Activated naive CD4-positive, alpha-beta T cell treated with anti-CD3 and anti-CD28 coated beads, Interleukin-2, amount 50 U/mL, for 24 hours (primary cell): Measurements from ENCODE around the gene MMAB.

ENCODE experiments used
- H3K27ac Mint-ChIP-seq: one replicate; pipeline ENCODE4 v1.8.0; 2021; ENCODE audit warnings: mild to moderate bottlenecking, mixed read lengths
- H3K27me3 Mint-ChIP-seq: one replicate; pipeline ENCODE4 v1.8.0; 2021; ENCODE audit warnings: mixed read lengths
- H3K36me3 Mint-ChIP-seq: one replicate; pipeline ENCODE4 v1.8.0; 2021; ENCODE audit warnings: mixed read lengths
- H3K4me1 Mint-ChIP-seq: one replicate; pipeline ENCODE4 v1.8.0; 2021; ENCODE audit warnings: mixed read lengths
- H3K4me3 Mint-ChIP-seq: one replicate; pipeline ENCODE4 v1.8.0; 2021; ENCODE audit warnings: mild to moderate bottlenecking, mixed read lengths
- H3K9me3 Mint-ChIP-seq: one replicate; pipeline ENCODE4 v1.8.0; 2021; ENCODE audit warnings: mixed read lengths

The MMAB gene

DNA sequence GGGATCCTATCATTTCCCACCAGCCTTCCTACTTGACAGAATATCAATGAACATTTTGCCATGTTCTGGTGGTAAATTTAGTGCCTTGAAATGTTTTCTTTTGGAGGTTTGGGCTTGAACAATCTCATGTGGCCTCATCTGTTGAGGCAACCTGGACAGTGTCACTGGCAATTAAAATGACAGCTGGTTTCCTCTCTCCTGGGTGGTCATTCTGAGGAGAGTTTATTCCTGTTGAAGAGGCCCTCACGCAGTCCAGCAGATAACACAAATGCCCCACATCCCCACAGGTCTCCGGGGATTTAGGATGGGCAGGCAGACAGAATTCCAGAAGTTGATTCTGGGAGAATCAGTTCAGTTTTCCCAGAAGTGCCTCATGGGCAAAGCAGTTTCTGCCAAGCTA lies 41.9 kb downstream of the MMAB start:
- Mint-ChIP-seq H3K4me1 (no peaks in the 10 kb centered on the region), H3K4me3 (no peak overlapping the region), H3K27me3 (no peaks in the 10 kb centered on the region), H3K9me3 (no peaks in the 10 kb centered on the region), H3K36me3 (peaks cover 4% of the 10 kb centered on the region), H3K27ac (no peak overlapping the region)

DNA sequence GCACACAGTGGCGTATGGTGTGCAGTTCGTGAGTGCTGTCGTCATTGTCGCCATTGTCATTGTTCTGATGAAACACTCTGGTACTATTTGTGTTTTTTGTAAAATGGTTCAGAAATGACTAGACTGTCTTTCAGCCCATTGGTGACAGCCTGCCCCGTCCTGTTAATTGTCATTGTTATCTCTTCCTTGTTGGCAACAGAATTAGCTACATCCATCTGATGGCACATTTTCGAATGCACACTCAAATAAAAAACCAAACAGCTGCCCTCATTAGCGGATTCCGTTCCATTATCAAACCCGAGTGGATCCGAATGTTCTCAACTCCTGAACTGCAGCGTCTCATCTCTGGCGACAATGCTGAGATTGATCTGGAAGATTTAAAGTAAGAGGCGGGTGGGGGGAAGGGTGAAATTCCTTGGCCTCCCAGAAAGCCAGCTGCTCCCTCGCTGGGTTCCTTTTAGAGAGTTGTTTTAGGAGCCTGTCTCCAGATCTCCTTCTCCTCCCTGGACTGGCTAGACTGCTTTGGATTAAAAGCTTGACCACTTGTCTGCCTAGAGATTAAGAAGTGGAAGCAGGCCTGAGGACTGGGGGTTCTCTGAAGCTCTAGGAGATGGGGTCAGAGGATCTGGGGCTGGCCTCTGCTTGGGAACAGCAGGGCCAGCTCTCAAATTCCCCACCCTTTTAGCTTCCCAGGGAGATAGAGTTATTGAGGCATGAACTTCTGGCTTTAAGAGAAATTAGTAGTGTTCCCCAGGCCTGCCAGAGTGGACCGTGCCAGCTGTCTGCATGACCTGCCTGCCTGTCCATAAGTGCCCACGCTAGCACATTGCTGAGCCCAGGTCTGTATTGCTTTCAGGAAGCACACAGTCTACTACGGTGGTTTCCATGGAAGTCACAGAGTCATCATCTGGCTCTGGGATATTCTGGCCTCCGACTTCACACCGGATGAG lies 43.3 kb downstream of the MMAB start:
- no peak overlapping the region for H3K4me3 Mint-ChIP-seq
- H3K36me3 Mint-ChIP-seq, result peaks cover 4% of the 10 kb centered on the region
- no peaks in the 10 kb centered on the region for H3K27me3 Mint-ChIP-seq
- no peak overlapping the region for H3K27ac Mint-ChIP-seq
- H3K4me1 Mint-ChIP-seq, result no peaks in the 10 kb centered on the region
- H3K9me3 Mint-ChIP-seq, result no peaks in the 10 kb centered on the region

DNA sequence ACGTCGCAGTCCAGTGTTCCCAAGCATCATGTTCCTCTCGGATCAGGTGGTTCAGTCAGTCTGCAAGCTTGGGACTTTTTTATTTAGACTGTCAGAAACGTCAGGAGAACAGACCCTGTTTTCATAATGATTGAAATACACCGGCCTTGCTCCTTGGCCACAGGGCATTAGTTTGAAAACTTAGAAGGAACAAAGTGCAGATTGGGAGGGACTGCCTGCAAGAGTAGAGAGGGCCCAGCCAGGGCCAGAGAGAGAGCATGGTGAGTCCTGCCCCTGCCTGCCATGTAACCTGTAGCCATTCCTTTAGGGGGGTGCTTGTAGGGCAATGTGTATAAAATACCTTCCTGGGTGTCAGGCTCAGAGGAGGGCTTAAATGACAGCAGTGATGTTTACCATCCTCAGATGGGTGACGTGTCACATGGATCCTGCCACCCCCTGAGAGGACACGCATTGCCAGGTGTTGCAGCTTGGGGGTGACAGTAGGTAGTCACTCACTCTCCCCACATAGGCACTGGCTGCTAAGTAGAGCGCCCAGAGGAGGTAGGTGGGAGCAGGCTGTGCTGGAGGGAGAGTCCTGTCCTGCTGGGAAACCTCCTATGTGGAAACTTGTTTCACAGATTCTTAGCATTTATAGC lies 45.7 kb downstream of the MMAB start:
- H3K9me3 Mint-ChIP-seq, result no peaks in the 10 kb centered on the region
- H3K4me1 Mint-ChIP-seq, result no peaks in the 10 kb centered on the region
- peak overlapping the region; percentile 38 for H3K27ac Mint-ChIP-seq
- no peaks in the 10 kb centered on the region for H3K27me3 Mint-ChIP-seq
- peaks cover 6% of the 10 kb centered on the region for H3K36me3 Mint-ChIP-seq
- H3K4me3 Mint-ChIP-seq, result no peak overlapping the region

DNA sequence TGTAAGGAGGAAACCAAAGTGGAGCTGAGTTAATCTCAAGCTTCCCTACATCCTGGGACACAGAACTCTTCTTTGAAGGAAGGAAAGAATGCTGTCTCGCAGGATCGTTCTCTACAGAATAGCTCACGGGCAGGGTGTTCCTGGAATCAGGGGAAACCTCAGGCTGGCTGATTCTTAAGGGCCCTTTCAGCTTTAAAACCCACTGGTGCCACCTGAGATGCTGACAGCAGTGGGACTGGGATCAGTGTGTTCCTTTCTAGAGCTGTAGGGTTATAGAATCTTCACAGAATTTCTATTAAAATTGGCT lies 48.1 kb downstream of the MMAB start:
- no peaks in the 10 kb centered on the region for H3K9me3 Mint-ChIP-seq
- no peak overlapping the region for H3K4me3 Mint-ChIP-seq
- H3K4me1 Mint-ChIP-seq, result no peaks in the 10 kb centered on the region
- no peaks in the 10 kb centered on the region for H3K27me3 Mint-ChIP-seq
- H3K27ac Mint-ChIP-seq, result no peak overlapping the region
- peaks cover 6% of the 10 kb centered on the region for H3K36me3 Mint-ChIP-seq

DNA sequence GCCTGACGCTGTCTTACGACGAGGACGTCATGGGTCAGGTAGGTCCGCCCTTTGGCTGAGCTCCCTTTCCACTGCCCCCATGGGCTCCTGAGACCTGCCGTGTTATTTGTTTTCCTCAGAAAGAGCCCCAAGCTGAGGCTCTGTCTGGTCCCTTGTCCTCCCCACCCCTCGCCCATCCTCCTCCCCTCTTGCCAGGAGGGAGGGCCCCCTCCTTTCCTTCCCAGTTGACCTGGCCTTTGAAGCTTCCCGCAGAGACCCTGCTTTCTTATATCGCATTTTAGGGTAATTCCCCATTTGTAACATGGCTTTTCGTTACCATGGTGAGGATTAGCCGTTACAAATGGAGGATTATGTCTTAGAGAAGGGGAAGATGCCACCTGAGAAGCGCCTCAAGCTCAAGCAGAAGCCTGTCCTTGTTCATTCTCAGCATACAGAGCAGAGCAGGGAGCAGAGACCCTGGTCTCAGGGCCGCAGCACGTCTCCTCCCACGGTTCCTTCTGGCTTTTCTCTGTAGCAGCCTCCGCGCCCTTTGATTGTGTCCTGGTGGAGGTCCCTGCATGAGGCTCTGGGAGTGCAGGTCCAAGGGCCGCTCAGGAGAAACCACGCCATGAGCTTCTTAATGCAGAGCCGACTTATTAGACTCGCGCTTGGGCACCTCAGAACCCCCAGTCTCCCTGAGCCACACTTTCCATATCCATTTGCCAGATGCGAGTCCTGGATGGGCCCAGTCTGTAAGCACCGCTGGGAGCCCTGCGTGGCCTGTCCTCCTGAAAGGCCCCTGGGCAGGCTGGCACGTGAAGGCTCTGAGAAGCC lies 48.6 kb downstream of the MMAB start:
- no peak overlapping the region for H3K27ac Mint-ChIP-seq
- H3K9me3 Mint-ChIP-seq, result no peaks in the 10 kb centered on the region
- H3K4me1 Mint-ChIP-seq, result no peaks in the 10 kb centered on the region
- H3K36me3 Mint-ChIP-seq, result peaks cover 4% of the 10 kb centered on the region
- no peaks in the 10 kb centered on the region for H3K27me3 Mint-ChIP-seq
- no peak overlapping the region for H3K4me3 Mint-ChIP-seq

DNA sequence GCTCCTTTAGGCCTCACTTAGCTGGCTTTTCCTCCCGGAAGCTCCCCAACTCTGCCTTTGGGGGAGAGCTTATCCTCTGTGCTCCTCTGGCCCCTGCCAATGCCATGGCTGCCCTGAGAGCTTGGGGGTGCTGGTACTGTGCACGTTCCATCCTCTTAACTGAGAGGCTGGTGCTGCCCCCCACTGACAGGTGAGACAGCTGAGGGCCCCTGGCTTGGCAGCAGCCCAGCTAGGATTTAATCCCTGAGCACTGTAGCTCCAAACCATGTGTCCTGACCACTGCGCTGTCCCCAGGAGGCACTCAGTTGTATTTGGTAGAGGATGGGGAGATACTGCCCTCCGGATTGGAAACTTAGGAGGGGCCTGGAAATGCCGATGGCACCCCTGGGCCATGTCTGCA lies 49.8 kb downstream of the MMAB start:
- peaks cover 4% of the 10 kb centered on the region for H3K36me3 Mint-ChIP-seq
- H3K9me3 Mint-ChIP-seq, result no peaks in the 10 kb centered on the region
- H3K27ac Mint-ChIP-seq, result no peak overlapping the region
- no peaks in the 10 kb centered on the region for H3K27me3 Mint-ChIP-seq
- H3K4me1 Mint-ChIP-seq, result no peaks in the 10 kb centered on the region
- H3K4me3 Mint-ChIP-seq, result no peak overlapping the region

DNA sequence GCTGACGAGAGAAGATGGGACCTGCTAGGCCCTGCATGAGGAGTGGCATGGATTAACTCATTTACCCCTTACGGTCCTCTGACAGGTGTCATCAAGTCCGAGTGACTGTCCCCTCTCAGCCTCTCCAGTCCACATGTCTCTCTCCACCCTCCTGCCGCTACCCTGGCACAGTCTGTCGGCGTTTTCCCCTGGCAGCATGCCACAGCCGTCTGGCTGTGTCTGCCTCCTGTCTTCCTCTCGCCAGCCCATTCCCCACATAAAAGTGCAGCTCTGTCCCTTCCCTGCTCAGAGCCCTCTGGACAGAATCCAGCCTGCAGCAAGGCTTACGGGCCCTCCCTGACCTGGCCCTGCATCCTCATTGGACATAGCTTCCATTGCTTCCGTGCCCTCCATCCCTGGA lies 50.2 kb downstream of the MMAB start:
- H3K36me3 Mint-ChIP-seq, result peaks cover 4% of the 10 kb centered on the region
- no peak overlapping the region for H3K4me3 Mint-ChIP-seq
- no peak overlapping the region for H3K27ac Mint-ChIP-seq
- no peaks in the 10 kb centered on the region for H3K27me3 Mint-ChIP-seq
- H3K4me1 Mint-ChIP-seq, result no peaks in the 10 kb centered on the region
- H3K9me3 Mint-ChIP-seq, result no peaks in the 10 kb centered on the region

DNA sequence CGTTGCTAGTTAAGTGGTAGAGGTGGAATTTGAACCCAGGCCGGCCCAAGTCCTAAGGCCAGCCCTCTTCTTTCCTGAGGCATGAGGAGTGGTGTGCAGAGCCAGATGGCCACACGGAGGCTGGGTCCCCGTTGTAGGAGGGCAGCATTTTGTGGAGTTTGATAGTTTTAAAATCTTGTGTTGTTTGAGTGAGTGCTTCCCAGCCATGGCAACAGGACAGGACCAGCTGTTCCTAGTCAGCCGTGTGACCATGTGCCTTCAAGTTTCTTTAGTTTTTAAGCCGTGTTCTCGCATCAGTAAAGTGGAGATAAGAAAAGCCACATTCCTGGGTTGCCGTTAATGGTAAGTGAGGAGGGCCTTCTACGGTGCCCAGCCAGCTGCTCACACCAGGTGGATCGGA lies 51.5 kb downstream of the MMAB start:
- Mint-ChIP-seq H3K4me3 (no peak overlapping the region), H3K4me1 (no peaks in the 10 kb centered on the region), H3K27ac (no peak overlapping the region), H3K36me3 (peaks cover 7% of the 10 kb centered on the region), H3K9me3 (no peaks in the 10 kb centered on the region), H3K27me3 (no peaks in the 10 kb centered on the region)

DNA sequence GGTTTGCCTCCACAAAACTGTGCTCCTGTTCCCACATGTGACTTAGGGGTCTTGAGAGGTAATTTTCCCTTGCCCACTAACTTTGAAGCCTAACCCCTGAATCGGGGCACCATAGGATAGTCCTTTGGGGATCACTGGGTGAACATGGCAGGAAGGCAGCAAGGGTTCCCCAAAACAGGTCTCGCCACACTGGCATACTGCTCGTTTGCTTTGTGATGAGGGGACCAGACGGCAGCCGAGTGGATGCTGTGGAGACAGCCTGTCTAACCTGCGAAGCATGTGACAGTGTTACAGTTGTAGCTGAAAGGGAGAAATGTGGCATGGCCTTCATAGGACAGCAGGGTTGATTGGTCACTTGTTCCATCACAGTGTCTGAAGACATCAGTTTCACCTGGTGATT lies 53.5 kb downstream of the MMAB start:
- no peak overlapping the region for H3K4me3 Mint-ChIP-seq
- no peak overlapping the region for H3K27ac Mint-ChIP-seq
- no peaks in the 10 kb centered on the region for H3K4me1 Mint-ChIP-seq
- peaks cover 9% of the 10 kb centered on the region for H3K36me3 Mint-ChIP-seq
- H3K9me3 Mint-ChIP-seq, result no peaks in the 10 kb centered on the region
- H3K27me3 Mint-ChIP-seq, result no peaks in the 10 kb centered on the region

DNA sequence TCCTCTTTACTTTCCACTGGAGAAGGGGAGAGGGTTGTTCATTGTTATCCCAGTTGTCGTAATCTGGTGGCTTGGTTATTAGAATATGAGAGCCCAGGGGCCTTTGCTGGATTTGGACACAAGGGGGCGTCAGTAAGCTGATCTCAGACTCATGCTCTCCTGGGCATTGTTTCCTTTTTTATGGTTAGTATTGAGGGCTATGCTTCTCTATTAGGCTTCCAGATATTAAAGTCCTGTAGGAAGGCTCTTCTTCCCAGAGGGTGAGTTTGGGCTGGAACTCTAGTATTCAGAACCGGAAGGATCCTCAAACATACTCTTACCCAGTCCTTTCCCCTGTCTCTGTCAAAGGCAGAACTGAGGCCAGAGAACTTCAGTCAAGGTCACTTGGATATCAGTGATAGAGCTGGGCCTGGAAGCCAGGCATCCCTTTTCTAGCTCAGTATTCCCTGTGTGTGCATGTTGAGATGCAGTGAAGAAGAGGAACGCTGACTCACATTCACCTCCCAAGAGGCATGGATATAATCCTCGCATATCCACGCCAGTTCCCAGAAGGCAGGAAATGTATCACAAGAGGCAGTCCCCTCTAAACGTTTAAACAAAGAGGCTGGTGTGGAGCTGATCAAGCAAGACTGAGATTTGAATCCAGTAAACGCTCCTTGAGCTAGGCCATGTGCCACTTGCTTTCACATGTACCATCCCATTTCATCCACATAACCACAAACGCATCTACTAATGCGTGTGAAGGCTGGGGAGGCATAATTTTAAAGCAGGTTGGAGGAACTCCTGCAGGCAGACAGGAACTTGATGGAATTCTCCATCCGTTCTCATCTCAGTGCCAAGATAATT lies 54.3 kb downstream of the MMAB start:
- no peak overlapping the region for H3K27ac Mint-ChIP-seq
- H3K36me3 Mint-ChIP-seq, result peaks cover 11% of the 10 kb centered on the region
- no peaks in the 10 kb centered on the region for H3K27me3 Mint-ChIP-seq
- no peak overlapping the region for H3K4me3 Mint-ChIP-seq
- no peaks in the 10 kb centered on the region for H3K9me3 Mint-ChIP-seq
- no peaks in the 10 kb centered on the region for H3K4me1 Mint-ChIP-seq

DNA sequence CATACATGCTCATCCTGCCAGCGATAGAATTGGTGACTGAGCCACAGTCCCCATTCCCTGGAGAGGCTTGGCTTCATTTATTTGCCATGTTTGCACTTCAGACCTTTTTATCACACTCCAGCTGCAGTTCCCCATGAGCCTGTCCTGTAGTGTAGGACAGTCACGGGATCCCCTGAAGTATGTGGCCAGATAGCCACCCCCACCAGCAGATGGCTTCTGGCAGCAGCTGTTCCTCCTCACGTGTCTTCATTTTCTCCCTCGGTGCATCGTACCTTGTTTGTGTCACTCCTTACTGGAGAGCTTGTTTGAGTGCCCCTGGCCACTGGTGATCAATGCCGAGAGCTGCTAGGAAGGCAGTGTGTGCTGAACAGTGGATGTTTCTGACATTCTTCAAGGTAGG lies 55.7 kb downstream of the MMAB start:
- Mint-ChIP-seq H3K4me1 (no peaks in the 10 kb centered on the region), H3K27me3 (no peaks in the 10 kb centered on the region), H3K27ac (no peak overlapping the region), H3K4me3 (no peak overlapping the region), H3K36me3 (peaks cover 7% of the 10 kb centered on the region), H3K9me3 (no peaks in the 10 kb centered on the region)

DNA sequence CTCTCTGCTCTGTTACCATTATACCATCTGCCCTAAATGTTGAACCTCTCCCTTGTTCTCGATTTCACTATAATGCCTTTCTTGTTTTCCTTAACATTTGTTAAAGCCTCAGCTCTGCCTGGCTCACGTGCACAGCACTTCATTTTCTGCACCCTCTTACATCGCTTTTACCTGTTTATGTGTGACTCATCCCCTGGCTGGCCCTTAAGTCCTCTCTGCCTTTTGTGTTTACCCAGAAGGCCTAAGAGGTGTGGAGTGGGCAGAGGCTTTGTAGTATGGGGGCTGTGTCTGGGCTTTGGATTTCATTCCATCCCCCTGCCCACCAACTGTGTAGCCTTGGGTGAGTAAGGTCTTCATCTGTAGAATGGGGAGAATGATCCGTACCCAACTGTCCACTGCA lies 59.3 kb downstream of the MMAB start:
- Mint-ChIP-seq H3K36me3 (peaks cover 24% of the 10 kb centered on the region), H3K4me3 (no peak overlapping the region), H3K9me3 (no peaks in the 10 kb centered on the region), H3K27me3 (no peaks in the 10 kb centered on the region), H3K4me1 (no peaks in the 10 kb centered on the region), H3K27ac (no peak overlapping the region)

DNA sequence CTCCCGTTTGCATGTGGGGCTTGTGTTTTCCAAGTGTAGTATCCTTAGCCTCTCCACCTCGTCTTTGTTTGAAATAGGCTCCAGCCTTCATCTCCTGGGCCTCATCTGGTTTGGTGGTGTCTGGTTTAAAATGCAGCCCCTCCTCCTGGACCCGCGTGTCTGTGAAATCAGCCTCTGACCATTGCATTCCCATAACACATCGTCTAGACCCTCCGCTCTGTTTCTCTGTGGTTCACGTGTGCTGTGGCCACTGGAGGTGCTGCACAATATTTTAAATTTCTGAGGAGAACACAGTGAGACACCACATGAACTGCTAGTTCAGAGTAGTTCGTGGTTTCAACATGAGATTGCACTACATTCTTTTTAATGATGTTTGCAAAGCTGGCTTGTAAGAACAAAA lies 60.3 kb downstream of the MMAB start:
- Mint-ChIP-seq H3K4me1 (no peaks in the 10 kb centered on the region), H3K4me3 (no peak overlapping the region), H3K27ac (no peak overlapping the region), H3K36me3 (peaks cover 26% of the 10 kb centered on the region), H3K9me3 (no peaks in the 10 kb centered on the region), H3K27me3 (no peaks in the 10 kb centered on the region)

DNA sequence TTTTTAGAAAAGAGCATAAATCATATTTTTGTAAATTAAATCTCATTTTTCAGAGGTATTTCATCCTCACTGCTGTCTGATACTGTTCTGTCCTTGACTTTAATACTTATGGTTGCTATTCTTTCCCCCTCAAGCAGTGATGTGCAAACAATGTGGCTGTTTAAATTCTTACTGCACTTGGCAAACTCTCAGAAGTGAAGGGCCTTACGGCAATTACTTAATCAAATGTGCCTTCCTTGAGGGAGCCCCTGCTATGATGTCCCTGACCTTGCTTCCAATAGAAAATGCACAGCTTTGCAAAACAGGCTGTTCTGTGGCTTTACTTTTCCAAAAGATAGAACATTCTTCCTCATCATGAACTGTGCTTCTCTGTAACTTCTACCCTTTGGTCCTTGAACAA lies 60.7 kb downstream of the MMAB start:
- Mint-ChIP-seq H3K9me3 (no peaks in the 10 kb centered on the region), H3K36me3 (peaks cover 24% of the 10 kb centered on the region), H3K27ac (no peak overlapping the region), H3K4me3 (no peak overlapping the region), H3K27me3 (no peaks in the 10 kb centered on the region), H3K4me1 (no peaks in the 10 kb centered on the region)

DNA sequence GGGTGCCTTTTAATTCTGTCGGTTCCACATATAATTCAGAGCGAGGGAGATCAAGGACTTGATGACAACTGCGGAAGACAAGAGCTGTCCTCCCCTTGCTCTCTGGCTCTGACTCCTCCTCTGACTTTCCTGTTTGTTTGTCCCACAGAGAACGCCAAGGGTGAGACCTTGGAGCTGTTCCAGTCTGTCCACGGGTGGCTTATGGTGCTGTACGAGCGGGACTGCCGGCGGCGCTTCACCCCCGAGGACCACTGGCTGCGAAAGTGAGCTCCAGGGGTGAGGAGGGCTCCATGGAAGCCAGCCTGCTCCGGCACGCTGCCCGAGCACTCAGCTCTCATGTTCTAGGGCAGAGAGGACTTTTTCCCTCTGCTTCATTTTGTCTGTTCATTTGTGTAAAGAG lies 63.1 kb downstream of the MMAB start:
- no peaks in the 10 kb centered on the region for H3K27me3 Mint-ChIP-seq
- no peaks in the 10 kb centered on the region for H3K4me1 Mint-ChIP-seq
- no peaks in the 10 kb centered on the region for H3K9me3 Mint-ChIP-seq
- no peak overlapping the region for H3K27ac Mint-ChIP-seq
- no peak overlapping the region for H3K4me3 Mint-ChIP-seq
- peaks cover 21% of the 10 kb centered on the region for H3K36me3 Mint-ChIP-seq
